T-cell (primary cell): ENCODE measurements around the gene EXTL2. TPM values are rescaled to one million over a fixed set of nuclear protein-coding genes. Genes with fewer than 3 reads are reported as not detected.
A peak's percentile ranks its signal among the peaks of the same experiment; 100 is the strongest.

Source experiments
- ATAC-seq, 4 experiments: fragments of 200-7000 bp in 3 of 4; fragments of 150-1000 bp in 1 of 4; cut with Tn5 transposase; replicated peaks in 1 of 4; 1 replicate in 3 of 4; 2 replicates in 1 of 4; pipeline ENCODE4 v1.10.0; 2021; ENCODE audit warnings: moderate library complexity in 3 of 4, mild to moderate bottlenecking in 2 of 4, moderate number of reproducible peaks in 1 of 4
- CTCF ChIA-PET, 2 donors: fragments of 300-600 bp; sonication (Branson Sonifier 250); formaldehyde crosslinking; loops; one replicate each; lab custom pipeline; 2022; ENCODE audit warnings: antibody characterized with exemption in 2 of 2; lab: Charles Lee
- POLR2A ChIA-PET, 2 donors: fragments of 300-600 bp; sonication (Branson Sonifier 250); formaldehyde crosslinking; loops; one replicate each; lab custom pipeline; 2022; ENCODE audit warnings: antibody characterized with exemption in 2 of 2; lab: Charles Lee
- DNase-seq, 35 experiments: peaks; one replicate each; pipeline versions ENCODE4 v3.0.0 to v3.0.0-alpha.2; 2013 to 2023
- H3K27ac ChIP-seq: one replicate; pipeline ENCODE4 v1.5.1; 2013; ENCODE audit warnings: low read length
- H3K27me3 ChIP-seq, 2 experiments: replicated peaks in 1 of 2; 1 replicate in 1 of 2; 2 replicates in 1 of 2; pipeline versions ENCODE4 v1.6.1 to v1.7.0; 2013; ENCODE audit warnings: low read length in 1 of 2, mixed read lengths in 1 of 2; ENCODE audit not compliant: control insufficient read depth in 2 of 2, insufficient read depth in 2 of 2; ENCODE audit errors: extremely low read depth in 1 of 2
- H3K36me3 ChIP-seq, 2 donors: 1 replicate in 1 of 2; 2 replicates in 1 of 2; pipeline versions ENCODE4 v1.6.1 to v1.7.0; 2013; ENCODE audit warnings: low read length in 1 of 2; ENCODE audit not compliant: control insufficient read depth in 2 of 2, insufficient read depth in 1 of 2; ENCODE audit errors: extremely low read depth in 1 of 2
- H3K4me1 ChIP-seq, 2 experiments: 1 replicate in 1 of 2; 2 replicates in 1 of 2; pipeline versions ENCODE4 v1.6.1 to v1.7.0; 2013; ENCODE audit warnings: low read length in 2 of 2, mixed read lengths in 1 of 2; ENCODE audit not compliant: insufficient read depth in 2 of 2, control insufficient read depth in 1 of 2; ENCODE audit errors: extremely low read depth in 1 of 2
- H3K4me3 ChIP-seq, 2 donors: 1 replicate in 1 of 2; 2 replicates in 1 of 2; pipeline versions ENCODE4 v1.5.1 to v1.7.0; 2013; ENCODE audit warnings: mild to moderate bottlenecking in 2 of 2, low read length in 1 of 2, moderate library complexity in 1 of 2; ENCODE audit not compliant: control insufficient read depth in 1 of 2; ENCODE audit errors: extremely low read depth in 1 of 2
- H3K9me3 ChIP-seq: 2 replicates; pipeline ENCODE4 v1.7.0; 2013
- H3K27ac Mint-ChIP-seq, 2 donors: one replicate each; pipeline ENCODE4 v1.8.0; 2020 to 2021; ENCODE audit warnings: mild to moderate bottlenecking in 2 of 2, mixed read lengths in 2 of 2
- H3K27me3 Mint-ChIP-seq, 2 donors: one replicate each; pipeline ENCODE4 v1.8.0; 2021 to 2022; ENCODE audit warnings: mixed read lengths in 2 of 2
- H3K36me3 Mint-ChIP-seq: one replicate; pipeline ENCODE4 v1.8.0; 2021; ENCODE audit warnings: mixed read lengths
- H3K4me1 Mint-ChIP-seq, 3 donors: one replicate each; pipeline ENCODE4 v1.8.0; 2020 to 2022; ENCODE audit warnings: mixed read lengths in 3 of 3, mild to moderate bottlenecking in 1 of 3
- H3K4me3 Mint-ChIP-seq, 3 donors: one replicate each; pipeline ENCODE4 v1.8.0; 2020 to 2022; ENCODE audit warnings: mild to moderate bottlenecking in 3 of 3, mixed read lengths in 3 of 3, moderate library complexity in 3 of 3
- H3K9me3 Mint-ChIP-seq, 3 donors: one replicate each; pipeline ENCODE4 v1.8.0; 2020 to 2022; ENCODE audit warnings: mixed read lengths in 3 of 3
- WGBS: methylation state at CpG from one replicate; pipeline ENCODE4 v1.1.5; 2013; ENCODE audit warnings: missing lambda C conversion rate; ENCODE audit not compliant: insufficient coverage; 5-methylcytosine and 5-hydroxymethylcytosine counted together
- total RNA-seq, 35 experiments: library from RNA in 6 of 35; stranded (reverse) in 6 of 35; fragments of 120-200 nt in 1 of 35; gene quantifications; one replicate each; pipeline versions ENCODE4 v1.2.1 to v1.2.4 and lab custom pipeline; 2013 to 2026

The EXTL2 gene
- total RNA-seq, 5 donors from 2014 or later (not counting 1 experiment from before 2014, with no cell fraction given): 2.4 to 4.1 (median 2.7) TPM

- Histone ChIP-seq H3K27ac (no peak overlapping the region), H3K4me3 (no peak overlapping the region), H3K27me3 (no peaks in the 10 kb centered on the region), H3K4me1 (peaks cover 0 to 2% of the 10 kb centered on the region in 2 experiments), H3K9me3 (no peaks in the 10 kb centered on the region), H3K36me3 (no peaks in the 10 kb centered on the region)
- Mint-ChIP-seq H3K27me3 (no peaks in the 10 kb centered on the region), H3K9me3 (no peaks in the 10 kb centered on the region), H3K4me3 (no peak overlapping the region), H3K4me1 (no peaks in the 10 kb centered on the region), H3K36me3 (no peaks in the 10 kb centered on the region), H3K27ac (no peak overlapping the region)
- no peak for DNase-seq
- POLR2A ChIA-PET: no interaction called here
- CTCF ChIA-PET: interaction anchor here in 1 of 2 donors (0.5 to 0.7 kb wide), 3 partner anchors 14 to 866 kb away, joined by 3 read pairs; no protein-coding TSS in a partner anchor
- no peak for ATAC-seq
- 80% methylated on average over 1 of the region's 2 CpGs for WGBS
Observed at GRCh38 chr1:100869996-100870395, 24.6 kb downstream of the EXTL2 start.

GRCh38 chr1:100868364-100868995 is 26.2 kb downstream of the EXTL2 start:
- H3K36me3 ChIP-seq: no peaks in the 10 kb centered on the region
- ATAC-seq: peak in 2 of 4 experiments; percentile 34 to 36
- Mint-ChIP-seq H3K4me3 (no peak overlapping the region), H3K36me3 (no peaks in the 10 kb centered on the region), H3K27ac (no peak overlapping the region), H3K4me1 (no peaks in the 10 kb centered on the region), H3K9me3 (no peaks in the 10 kb centered on the region), H3K27me3 (no peaks in the 10 kb centered on the region)
- peak in 1 of 35 experiments; percentile 70 for DNase-seq
- H3K27me3 ChIP-seq: no peaks in the 10 kb centered on the region
- CTCF ChIA-PET: interaction anchor here (0.5 to 2.0 kb wide), 39 partner anchors 9 to 1687 kb away, joined by 3 to 15 read pairs (median 4); partner anchors contain the start of genes EXTL2 (in 1 of the 2), RTCA (in 1 of the 2) and SLC30A7 (in 1 of the 2)
- POLR2A ChIA-PET: interaction anchor here (1.0 to 1.1 kb wide), 2 partner anchors 23 to 27 kb away, joined by 3 read pairs; partner anchors contain the start of gene SLC30A7 (in 1 of the 2)
- H3K27ac ChIP-seq: no peak overlapping the region
- no CpG with 5 or more reads among the region's 7 CpGs for WGBS
- H3K4me3 ChIP-seq: no peak overlapping the region
- peaks cover 0 to 2% of the 10 kb centered on the region in 2 experiments for H3K4me1 ChIP-seq
- no peaks in the 10 kb centered on the region for H3K9me3 ChIP-seq

- no peaks in the 10 kb centered on the region for H3K36me3 ChIP-seq
- H3K4me3 Mint-ChIP-seq: no peak overlapping the region
- peaks cover 0 to 2% of the 10 kb centered on the region in 2 experiments for H3K4me1 ChIP-seq
- H3K27me3 ChIP-seq: no peaks in the 10 kb centered on the region
- DNase-seq (no peak), ATAC-seq (no peak)
- H3K27me3 Mint-ChIP-seq: no peaks in the 10 kb centered on the region
- no peak overlapping the region for H3K27ac Mint-ChIP-seq
- ChIA-PET CTCF (interaction anchor here in 1 of 2 donors (0.6 to 1.6 kb wide), 3 partner anchors 26 to 831 kb away, joined by 3 read pairs; no protein-coding TSS in a partner anchor), POLR2A (no interaction called here)
- H3K9me3 ChIP-seq: no peaks in the 10 kb centered on the region
- H3K27ac ChIP-seq: no peak overlapping the region
- no peaks in the 10 kb centered on the region for H3K4me1 Mint-ChIP-seq
- H3K36me3 Mint-ChIP-seq: no peaks in the 10 kb centered on the region
- no peak overlapping the region for H3K4me3 ChIP-seq
- no CpG with 5 or more reads among the region's 2 CpGs for WGBS
- H3K9me3 Mint-ChIP-seq: no peaks in the 10 kb centered on the region
Observed at GRCh38 chr1:100866901-100867206, 27.8 kb downstream of the EXTL2 start.

- H3K4me3 Mint-ChIP-seq: no peak overlapping the region
- H3K4me1 Mint-ChIP-seq: no peaks in the 10 kb centered on the region
- no peaks in the 10 kb centered on the region for H3K27me3 ChIP-seq
- H3K9me3 ChIP-seq: no peaks in the 10 kb centered on the region
- H3K9me3 Mint-ChIP-seq: no peaks in the 10 kb centered on the region
- no peak overlapping the region for H3K27ac ChIP-seq
- H3K36me3 Mint-ChIP-seq: no peaks in the 10 kb centered on the region
- no peak overlapping the region for H3K4me3 ChIP-seq
- peaks cover 0 to 2% of the 10 kb centered on the region in 2 experiments for H3K4me1 ChIP-seq
- H3K27ac Mint-ChIP-seq: no peak overlapping the region
- ChIA-PET POLR2A (no interaction called here), CTCF (interaction anchor here in 1 of 2 donors (0.5 to 1.6 kb wide), 4 partner anchors 26 to 1073 kb away, joined by 3 read pairs; no protein-coding TSS in a partner anchor)
- H3K27me3 Mint-ChIP-seq: no peaks in the 10 kb centered on the region
- no peaks in the 10 kb centered on the region for H3K36me3 ChIP-seq
- peak in 1 of 35 experiments; percentile 51 for DNase-seq
- peak in 2 of 4 experiments; percentile 37 to 49 for ATAC-seq
- WGBS: 29% methylated on average over 1 of the region's 5 CpGs
Observed at GRCh38 chr1:100866041-100866900, 28.4 kb downstream of the EXTL2 start.

- peaks cover 0 to 3% of the 10 kb centered on the region in 2 donors for H3K27me3 Mint-ChIP-seq
- no peaks in the 10 kb centered on the region for H3K9me3 Mint-ChIP-seq
- no peak for DNase-seq
- H3K4me3 ChIP-seq: no peak overlapping the region
- no peak overlapping the region for H3K27ac Mint-ChIP-seq
- H3K27me3 ChIP-seq: no peaks in the 10 kb centered on the region
- whole genome bisulfite sequencing: no CpG with 5 or more reads among the region's 2 CpGs
- no peaks in the 10 kb centered on the region for H3K4me1 Mint-ChIP-seq
- no peak overlapping the region for H3K27ac ChIP-seq
- no peaks in the 10 kb centered on the region for H3K9me3 ChIP-seq
- H3K4me3 Mint-ChIP-seq: no peak overlapping the region
- ATAC-seq: no peak
- CTCF ChIA-PET: interaction anchor here (0.6 to 1.4 kb wide), 3 partner anchors 17 to 1052 kb away, joined by 3 to 4 read pairs (median 3); no protein-coding TSS in a partner anchor
- H3K36me3 Mint-ChIP-seq: no peaks in the 10 kb centered on the region
- POLR2A ChIA-PET: no interaction called here
- no peaks in the 10 kb centered on the region for H3K4me1 ChIP-seq
- no peaks in the 10 kb centered on the region for H3K36me3 ChIP-seq
Observed at GRCh38 chr1:100862591-100862990, 32.1 kb downstream of the EXTL2 start.

- Mint-ChIP-seq H3K4me1 (no peaks in the 10 kb centered on the region), H3K27me3 (peaks cover 0 to 3% of the 10 kb centered on the region in 2 donors), H3K9me3 (no peaks in the 10 kb centered on the region), H3K4me3 (no peak overlapping the region), H3K27ac (no peak overlapping the region), H3K36me3 (no peaks in the 10 kb centered on the region)
- DNase-seq: no peak
- Histone ChIP-seq H3K36me3 (no peaks in the 10 kb centered on the region), H3K4me3 (no peak overlapping the region), H3K27ac (no peak overlapping the region), H3K4me1 (no peaks in the 10 kb centered on the region), H3K9me3 (no peaks in the 10 kb centered on the region), H3K27me3 (no peaks in the 10 kb centered on the region)
- POLR2A ChIA-PET: no interaction called here
- no peak for ATAC-seq
- WGBS: 83% methylated on average over 1 of the region's 1 CpG
- CTCF ChIA-PET: no interaction called here
Observed at GRCh38 chr1:100861379-100861778, 33.3 kb downstream of the EXTL2 start.
